D341Med (cell line): Measurements from ENCODE around the gene DYNLT5.
A peak's percentile ranks its signal among the peaks of the same experiment; 100 is the strongest.
"Not testable (repeated sequence)": the region's sequence is repeated elsewhere in the genome, so short reads cannot be mapped to it uniquely, and the experiment has no call there.

ENCODE experiments used
- DNase-seq: peaks from one replicate; pipeline ENCODE4 v3.0.0; 2012; ENCODE audit warnings: low spot score

Gene DYNLT5, protein sequence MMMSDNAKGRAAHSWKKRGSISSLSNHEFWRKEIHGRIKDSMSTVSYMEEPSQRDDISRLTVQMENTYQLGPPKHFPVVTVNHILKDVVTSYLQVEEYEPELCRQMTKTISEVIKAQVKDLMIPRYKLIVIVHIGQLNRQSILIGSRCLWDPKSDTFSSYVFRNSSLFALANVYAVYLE

DNA sequence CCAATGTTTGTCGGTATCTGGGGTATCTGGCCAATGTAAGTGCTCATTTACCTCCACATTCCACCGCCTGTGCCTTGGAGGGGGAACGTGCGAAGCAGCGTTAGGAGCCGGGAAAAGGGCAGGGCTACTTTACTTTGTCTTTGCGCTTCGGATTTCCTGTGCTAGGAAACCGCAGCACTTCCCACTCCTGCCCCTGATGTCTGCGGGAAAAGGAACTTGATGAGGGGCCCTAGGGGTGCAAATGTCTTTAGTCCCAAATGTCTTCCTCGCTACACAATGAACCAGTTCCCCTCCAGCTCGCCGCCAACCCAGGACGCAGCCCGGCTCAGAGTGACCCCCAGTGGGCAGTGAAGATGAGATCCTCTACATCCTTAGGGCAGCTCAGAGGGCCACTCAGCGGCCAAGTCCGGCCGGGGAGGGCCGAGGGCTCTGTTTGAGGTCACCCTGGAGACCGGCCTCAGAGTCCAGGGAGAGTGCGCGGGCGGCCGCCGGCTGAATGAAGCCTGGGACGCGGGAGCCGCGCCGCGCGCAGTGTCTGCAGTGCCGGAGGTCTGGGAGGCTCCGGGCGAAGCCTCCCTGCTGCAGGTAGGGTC, at the start of gene DYNLT5:
DYNLT5 (plus strand) TSS at position 460 of the 593 bp plus-strand sequence. CDS start 2,200 bp downstream, outside the sequence.
- DNase-seq, result no peak

DNA sequence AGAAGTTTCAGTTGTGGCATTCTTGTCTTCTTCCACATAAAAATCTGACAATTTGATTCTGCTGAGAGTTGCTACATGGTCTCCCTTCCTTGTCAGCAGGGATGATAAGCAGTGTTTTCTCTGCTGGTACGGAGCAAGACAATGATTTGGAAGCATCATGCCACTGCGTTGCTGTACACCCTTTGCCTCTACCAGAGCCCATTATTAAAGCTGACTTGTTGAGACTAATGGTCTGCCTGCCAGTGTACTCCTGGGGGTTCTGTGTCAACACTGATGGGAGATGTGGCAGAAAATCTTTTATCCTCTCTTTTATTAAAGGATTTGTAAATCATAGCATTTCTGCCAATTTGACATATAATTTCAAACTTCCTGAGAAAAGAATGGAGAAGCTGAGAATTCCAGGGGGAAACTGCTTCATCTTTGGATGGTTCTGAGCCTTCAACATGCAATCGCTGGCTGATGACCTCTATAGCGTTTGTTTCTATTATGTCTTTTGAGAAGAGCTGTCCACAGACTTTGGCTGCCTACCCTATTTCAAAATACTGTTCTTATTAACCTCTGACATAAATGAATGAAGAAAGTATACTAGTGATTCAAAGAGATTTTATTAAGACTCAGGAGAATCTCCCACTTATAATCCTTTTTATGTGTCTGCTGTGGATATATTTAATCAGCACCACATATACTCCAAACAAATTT, 47.9 kb upstream of the DYNLT5 start:
- DNase-seq, result no peak

DNA sequence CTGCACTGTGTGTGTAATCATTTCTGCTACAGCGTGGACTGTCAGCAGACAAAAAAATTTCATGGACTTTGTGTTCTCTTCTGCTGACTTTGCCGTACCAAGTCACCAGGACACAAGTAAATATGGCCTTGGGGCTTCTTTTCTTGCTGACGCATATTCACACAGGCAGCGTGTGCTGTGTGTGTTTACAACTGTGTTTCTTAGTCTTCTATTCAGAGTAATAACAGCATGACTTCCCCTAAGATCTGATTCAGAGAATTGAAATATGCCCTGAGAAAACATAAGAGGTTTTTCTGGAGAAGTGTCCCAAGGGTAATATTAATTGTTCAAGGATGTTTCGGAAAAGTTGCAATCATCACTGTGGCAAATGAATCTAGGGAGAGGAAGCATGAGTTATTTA, 47.1 kb upstream of the DYNLT5 start:
- DNase-seq, result no peak

DNA sequence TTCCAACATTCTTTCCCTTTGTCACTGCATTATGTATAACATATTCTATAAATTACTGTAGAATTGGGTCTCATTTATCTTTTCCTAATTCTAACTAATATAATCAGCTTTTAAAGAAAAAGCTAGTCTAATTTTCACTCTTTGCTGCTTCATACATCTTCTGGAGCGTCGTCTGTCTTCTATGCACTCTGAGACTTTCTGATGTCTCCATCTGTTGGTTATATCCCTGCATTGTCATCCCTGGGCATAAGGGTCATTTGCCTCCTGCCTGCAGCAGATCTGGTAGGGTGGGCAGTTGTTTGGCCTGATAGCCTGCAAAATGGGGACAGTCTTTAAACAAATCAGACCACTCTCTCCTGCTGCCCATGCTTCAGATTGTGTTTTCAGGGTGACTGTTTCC, 40.8 kb upstream of the DYNLT5 start:
- DNase-seq, result peak; percentile 28

- DNase-seq, result no peak
Observed at GRCh38 chr1:66712839-66713238, 39.4 kb upstream of the DYNLT5 start.

GRCh38 chr1:66723985-66724384, 28.3 kb upstream of the DYNLT5 start:
- no peak for DNase-seq

DNA sequence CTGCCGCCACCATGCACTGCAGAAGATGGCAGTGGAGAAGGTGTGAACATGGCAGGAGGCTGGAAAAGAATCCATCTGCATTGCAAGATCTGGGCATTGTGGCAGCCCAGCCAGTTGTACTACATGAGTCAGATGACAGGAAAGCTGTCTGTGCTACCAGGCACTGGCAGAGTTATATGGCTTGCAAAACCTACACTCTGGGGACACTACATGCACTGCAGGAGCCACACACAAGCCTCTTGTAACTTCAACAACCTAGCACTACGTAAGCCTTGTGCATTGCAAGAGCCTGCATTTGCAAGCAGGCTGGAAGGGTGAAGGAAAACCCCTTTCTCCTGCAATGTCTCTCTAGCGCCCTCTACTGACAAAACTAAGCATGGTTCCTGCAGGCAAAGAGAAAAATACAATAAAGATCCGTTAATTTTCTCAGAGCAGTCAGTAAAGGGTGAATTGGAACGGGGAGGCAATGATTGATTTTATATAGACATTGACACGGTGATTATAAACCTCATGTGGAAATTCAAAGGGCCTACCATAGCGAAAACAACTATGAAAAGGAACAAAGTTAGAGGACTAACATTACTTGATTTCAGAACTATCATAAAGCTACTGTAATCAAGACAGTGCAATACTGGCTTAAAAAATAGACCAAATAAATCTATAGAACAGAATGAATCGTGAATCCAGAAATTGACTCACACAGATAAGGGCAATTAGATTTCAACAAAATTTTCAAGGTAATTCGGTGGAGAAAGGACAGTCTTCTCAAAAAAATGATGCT, 26.2 kb upstream of the DYNLT5 start:
- DNase-seq, result peak; percentile 59

GRCh38 chr1:66728021-66728420, 24.2 kb upstream of the DYNLT5 start:
- no peak for DNase-seq

- DNase-seq, result not testable (repeated sequence)
Observed at GRCh38 chr1:66728716-66729115, 23.5 kb upstream of the DYNLT5 start.

GRCh38 chr1:66729119-66729518, 23.1 kb upstream of the DYNLT5 start:
- no peak for DNase-seq

DNA sequence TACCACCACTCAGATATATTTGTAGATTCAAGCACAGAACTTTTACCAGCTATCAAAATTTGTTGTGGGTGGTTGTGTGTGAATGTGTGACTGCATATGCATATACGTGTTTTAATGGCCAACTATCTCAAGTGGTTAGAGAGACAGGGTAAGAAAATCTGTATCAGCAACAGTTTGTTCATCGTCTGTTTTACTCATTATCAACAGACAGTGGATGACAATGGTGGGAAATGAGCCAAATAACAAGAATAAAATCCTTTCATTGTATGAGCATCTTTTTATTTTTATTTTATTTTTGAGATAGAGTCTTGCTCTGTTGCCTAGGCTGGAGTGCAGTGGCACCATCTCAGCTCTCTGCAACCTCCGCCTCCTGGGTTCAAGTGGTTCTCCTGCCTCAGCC, 22.7 kb upstream of the DYNLT5 start:
- no peak for DNase-seq

- no peak for DNase-seq
Observed at GRCh38 chr1:66730462-66730861, 21.8 kb upstream of the DYNLT5 start.

GRCh38 chr1:66731170-66731865, 20.9 kb upstream of the DYNLT5 start:
- no peak for DNase-seq

DNA sequence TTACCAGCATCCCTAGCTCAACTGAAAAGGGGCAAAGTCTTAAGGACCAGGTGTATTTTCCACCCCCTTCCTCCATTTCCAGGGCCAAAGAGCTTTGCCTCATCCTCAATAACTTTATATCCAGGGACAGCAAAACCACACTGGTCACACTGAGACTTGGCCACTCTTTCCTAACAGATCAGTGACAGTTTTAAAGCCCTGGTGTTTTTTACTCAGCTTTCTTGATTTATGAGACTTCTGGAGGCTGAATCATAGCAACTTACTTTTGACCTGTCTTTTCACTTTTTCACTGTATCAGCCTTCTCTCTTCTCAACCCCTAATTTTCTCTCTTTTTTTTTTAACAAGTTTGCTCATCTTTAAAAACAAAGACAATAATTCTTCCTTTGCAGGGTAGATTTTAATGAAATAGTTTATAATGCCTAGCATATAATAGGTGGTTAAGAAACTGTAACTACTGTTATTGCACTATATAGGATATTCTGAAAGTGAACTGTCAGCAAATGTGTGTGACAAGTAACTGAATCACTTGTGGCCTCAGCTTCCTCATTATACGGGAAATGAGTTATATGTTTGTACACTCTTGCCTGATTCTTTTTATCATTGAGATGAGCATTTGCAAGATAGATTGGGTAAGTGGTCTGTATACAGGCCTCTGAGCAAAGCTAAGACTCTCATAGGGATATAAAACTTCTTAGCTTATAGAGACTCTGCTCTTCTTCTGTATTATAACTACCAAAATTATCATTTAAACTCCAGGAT, 19.7 kb upstream of the DYNLT5 start:
- DNase-seq, result no peak

- DNase-seq, result peak; percentile 27
Observed at GRCh38 chr1:66733348-66734017, 18.8 kb upstream of the DYNLT5 start.

- DNase-seq, result not testable (repeated sequence)
Observed at GRCh38 chr1:66734531-66734930, 17.7 kb upstream of the DYNLT5 start.

DNA sequence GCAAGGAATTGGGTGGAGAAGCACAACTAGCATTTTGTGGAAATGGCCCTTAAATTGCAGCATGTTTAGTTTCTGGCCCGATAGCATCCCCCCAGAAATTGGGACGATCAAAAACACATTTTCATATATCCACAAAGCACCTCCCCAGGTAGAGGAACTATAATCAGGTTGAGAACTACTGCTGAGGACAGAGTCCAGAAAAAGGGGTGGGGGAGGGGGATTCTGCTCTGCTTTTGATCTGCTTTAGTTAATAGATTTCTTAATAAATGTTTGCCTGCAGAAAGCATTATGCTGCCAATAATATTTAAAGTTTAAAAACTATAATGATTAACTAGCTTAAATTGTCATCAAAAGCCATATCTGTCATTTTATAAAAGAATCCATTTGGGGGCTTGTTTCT, 14.4 kb upstream of the DYNLT5 start:
- DNase-seq, result no peak

- DNase-seq, result no peak
Observed at GRCh38 chr1:66739401-66740157, 12.7 kb upstream of the DYNLT5 start.

DNA sequence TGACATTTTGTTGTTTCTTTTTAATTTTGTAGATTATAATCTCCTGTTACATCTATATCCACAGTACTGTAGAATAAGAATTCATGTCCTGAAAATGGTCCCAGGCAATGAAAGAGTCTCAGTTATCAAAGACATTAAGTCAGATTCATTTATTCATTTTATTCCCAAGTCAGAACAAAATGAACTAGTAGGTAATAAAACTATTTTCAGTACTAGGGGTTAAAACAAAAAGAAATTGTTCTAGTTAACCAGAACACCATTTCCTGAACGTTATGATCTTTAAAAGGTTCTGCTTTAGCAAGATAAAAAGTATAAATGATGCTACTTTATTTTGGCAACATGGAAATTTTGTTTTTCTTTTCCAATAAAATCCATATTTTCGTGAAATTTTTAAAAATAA, 6.8 kb upstream of the DYNLT5 start:
- DNase-seq, result no peak

GRCh38 chr1:66747501-66747900, 4.8 kb upstream of the DYNLT5 start:
- DNase-seq, result no peak
